NOMO-1 treated with dmso at 0.1 percent for 144 hours (cell line): ENCODE data around the gene PM20D1.
"Not testable (repeated sequence)": the region's sequence is repeated elsewhere in the genome, so short reads cannot be mapped to it uniquely, and the experiment has no call there.

Experiments used
- DNase-seq: peaks from one replicate; lab custom pipeline; 2025; ENCODE audit not compliant: unreplicated experiment; lab: John Stamatoyannopoulos, UW

The PM20D1 gene

DNA sequence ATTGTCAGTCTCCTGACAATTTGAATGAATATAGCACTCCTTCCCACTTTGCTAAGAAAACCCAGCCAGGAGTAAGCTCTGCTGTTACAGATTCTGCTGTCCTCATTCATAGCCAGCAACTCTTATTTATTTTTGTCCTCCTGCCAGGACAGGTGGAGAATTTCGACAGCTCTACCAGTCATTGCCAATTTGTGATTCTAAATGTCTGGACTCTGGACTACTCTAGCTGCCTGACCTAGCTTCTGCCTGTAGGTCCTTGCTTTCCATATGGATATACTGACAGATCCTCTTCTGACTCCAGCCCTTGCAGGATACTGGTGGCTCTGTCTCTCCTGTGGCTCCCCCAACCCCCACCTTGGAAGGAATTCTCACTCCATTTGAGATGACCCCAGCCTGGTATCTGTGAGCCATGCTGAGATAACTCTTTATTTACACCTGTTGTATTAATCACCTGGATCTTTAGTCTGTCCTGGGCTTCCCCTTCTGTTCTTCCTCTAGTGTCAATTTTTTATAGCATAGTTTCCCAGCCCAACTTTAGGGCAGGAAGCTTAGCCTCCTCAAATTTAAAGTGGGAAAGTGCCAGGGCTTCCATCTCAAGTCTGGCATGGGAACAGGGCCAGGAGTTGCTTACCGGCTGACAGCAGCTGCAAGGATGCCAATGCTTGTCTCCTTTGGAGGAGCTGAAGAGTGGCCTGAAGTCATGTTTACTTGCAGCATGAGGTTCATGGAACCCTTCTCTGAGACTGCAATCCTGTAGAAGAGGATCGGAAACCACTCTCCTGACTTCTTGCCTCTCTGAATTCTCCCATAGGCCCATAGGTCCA lies 6.7 kb downstream of the PM20D1 start:
- no peak for DNase-seq

DNA sequence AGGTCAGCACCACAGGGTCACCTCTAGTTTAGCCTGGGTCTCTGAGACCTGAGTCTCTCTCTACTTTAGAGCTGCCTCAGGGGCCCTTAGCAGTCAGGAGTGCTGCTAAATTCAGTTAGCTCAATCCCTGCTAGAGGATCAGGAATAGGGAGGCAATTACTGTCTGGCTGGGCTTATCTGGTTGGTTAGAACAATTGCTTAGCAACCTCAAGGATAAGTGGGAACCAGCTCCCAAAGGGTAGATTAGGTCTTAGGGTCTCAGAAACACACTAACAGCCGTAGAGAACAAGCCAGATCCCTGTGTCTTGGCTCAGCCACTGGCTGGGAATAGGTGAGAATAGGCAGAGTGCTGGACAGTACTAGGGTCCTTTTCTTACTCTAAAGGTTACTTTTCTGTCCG lies 7.7 kb downstream of the PM20D1 start:
- no peak for DNase-seq

DNA sequence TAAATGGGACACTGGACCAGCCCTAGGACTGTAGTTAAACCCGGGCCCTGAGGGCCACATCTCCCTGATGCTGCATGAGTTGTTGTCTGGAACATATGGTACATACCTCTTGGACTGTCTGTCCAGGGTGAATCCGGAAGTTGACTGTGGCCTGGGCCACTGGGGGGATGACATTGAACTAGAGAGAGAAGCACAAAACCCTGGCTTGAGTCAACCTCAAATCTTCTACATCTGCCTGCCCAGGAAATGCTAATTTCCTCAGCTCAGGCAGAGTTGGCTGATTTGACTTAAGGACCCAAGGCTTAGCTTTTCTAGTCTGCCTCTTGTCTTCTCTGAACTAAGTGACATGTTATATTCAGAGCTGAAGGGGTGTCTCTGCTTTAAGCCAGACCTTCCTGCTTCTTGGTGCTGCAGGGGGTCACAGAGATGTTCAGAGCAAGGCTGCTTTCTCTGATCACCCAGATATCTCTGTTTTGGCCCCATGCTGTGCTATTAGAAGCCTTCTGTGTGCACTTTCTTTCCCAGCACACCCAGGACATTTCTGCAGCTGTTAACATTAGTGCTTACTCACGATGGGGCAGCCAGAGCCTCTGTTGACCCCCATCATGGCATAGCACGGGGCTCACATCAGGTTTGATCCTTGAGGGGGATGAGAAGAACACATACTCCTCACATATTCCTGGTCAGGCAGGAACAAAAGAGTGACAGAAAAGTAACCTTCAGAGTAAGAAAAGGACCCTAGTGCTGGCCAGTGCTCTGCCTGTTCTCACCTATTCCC lies 9.6 kb downstream of the PM20D1 start:
- DNase-seq, result no peak

DNA sequence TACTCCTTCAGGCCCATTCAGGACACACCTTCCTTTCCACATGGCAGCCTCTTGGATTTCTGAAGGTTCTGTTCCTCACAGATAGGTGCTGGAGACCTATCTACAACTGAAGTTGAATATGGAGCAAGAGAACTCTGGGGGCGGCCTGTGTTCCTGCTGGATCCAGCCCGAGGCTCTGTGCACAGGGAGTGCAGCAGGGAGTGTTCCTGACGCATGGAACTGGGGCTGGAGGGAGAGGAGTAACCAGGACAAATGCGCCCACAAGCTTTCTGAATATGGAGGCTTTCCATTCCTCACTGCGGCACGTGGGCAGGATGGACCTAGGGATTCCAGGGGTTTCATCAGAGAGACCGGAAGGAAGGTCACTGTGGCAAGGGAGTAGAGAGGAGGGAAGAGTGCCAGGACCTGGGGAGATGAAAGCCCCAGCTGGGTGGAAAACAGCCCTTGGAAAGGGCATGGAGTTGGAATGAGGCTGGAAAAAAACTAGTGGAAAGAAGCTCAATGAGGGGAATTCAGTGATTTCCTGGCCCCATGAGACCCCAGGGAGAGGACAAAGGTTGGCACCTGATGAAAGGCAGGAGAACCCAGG lies 12.5 kb downstream of the PM20D1 start:
- no peak for DNase-seq

DNA sequence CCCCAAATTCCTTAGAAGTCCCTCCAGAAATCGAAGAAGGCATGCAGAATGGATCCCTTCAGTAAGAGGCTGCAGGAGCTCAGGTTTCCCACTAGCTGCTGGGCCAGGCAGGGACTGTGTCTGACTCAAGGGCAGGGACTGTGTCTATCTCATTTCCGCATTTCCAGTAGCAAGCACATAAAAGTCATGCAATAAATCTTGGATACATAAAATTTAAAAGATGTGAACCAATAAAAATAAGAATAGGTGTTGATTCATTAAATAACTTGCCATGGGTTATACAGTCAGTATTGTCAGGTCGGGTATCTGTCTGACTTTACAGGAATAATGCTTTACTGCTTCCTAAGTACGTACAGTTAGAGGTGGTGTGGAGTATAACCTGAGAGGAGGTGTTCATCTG lies 15.2 kb downstream of the PM20D1 start:
- peak; percentile 3 for DNase-seq

DNA sequence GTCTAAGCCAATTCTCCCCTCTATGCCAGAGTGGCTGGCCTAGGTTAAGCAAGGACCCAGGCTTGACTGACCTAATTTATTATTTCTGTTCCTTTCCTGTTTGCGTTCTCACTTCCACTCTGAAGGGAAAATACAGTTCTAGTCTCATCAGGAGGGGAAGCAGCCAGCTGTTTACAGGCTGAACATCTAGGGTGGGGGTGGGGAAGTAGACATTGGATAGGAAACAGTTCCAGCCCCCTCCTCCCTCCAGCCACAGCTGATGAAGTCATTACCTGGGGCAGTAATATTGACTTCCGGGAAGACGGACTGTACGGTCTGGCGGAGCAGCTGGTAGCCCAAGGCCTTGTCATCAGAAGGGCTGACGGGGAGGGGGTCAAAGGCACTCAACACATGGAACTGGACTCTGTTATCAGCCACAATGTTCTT lies 17.6 kb downstream of the PM20D1 start:
- peak; percentile 38 for DNase-seq

DNA sequence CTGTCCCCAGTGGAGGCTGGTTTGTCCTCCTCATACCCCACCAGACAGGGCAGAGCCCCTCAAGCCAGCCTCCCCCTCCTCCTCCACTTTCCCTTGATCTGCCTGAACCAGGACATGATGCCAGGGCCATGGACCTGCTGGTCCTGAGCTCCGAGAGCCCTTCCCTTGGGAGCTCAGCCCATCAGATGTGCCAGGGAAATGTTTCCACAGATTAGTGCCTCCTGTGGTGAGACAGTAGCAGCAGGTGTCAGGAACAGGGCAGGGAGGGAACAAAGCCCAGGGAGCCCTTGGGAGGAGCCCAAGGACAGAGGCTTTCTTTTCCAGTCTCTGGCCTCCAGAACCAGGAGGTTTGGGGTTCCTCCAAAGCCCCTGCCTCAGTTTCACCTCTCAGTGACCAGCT lies 22.3 kb downstream of the PM20D1 start:
- DNase-seq, result no peak

DNA sequence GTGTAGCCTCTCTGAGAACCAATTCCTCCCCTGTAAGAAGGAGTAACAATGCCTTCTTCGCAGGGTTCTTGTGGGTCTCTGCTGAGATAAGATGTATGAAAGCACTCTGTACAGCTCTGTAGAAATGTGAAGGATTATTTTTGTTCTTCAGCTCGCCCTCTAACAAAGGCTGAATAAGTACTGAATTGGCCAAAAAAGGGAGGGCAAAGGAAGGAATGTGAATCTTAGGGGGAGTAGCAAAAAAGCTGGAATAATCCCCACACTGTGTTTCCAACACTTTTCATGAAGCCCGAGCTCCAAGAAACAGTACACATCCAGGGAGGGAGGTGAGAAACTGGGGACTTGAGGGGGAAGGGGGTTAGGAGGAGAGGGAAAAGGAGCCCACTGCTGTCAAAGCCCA lies 22.9 kb downstream of the PM20D1 start:
- DNase-seq, result no peak

DNA sequence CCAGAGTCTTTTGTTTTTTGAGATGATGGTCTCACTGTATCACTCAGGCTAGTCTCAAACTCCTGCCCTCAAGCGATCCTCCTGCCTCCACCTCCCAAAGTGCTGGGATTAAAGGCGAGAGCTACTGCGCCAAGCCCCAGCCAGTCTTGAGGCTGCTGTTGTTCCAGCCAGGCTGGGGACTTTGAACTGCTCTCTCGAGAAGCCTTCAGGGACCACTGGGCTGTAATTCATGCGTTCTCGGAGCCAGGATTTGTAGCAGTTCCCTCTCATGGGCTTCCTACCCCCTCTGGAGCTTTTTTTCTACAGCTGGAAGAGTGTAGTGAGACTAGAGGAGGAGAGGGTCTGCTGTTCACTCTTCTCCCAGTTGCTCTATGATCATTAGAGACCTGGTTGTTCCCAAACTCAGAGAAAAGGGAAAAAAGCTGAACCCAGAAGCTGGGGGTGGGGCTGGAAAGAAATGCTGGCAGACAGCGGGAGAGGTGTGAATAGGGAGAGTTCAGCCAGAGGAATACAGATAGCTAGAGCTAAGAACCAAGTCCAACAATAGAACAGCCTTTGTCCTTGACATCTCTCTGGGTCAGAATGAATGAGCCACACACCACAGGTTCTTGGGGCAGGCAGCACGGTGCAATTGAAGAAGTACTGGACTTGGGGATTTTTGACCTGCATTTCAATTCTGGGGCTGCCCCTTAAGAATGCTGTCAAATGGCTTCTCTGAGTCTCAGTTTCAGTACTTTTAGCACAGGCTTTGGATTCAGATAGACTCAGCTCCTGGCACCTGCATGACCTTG lies 23.7 kb downstream of the PM20D1 start:
- DNase-seq, result no peak

DNA sequence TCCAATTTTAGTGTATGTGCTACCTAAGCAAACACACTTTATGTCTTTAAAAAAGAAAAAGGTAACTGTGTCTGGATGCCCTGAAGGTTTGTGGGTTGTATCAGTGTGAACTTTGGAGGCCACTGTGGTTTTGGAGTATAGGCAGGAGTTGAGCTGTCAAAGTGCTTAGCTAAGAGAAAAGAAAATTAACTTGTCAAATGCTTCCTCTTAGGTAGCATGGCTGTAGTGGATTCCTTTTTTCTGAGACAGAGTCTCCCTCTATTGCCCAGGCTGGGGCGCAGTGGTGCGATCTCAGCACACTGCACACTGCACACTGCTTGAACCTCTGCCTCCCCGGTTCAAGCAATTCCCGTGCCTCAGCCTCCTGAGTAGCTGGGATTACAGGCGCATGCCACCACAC lies 25.8 kb downstream of the PM20D1 start:
- no peak for DNase-seq

DNA sequence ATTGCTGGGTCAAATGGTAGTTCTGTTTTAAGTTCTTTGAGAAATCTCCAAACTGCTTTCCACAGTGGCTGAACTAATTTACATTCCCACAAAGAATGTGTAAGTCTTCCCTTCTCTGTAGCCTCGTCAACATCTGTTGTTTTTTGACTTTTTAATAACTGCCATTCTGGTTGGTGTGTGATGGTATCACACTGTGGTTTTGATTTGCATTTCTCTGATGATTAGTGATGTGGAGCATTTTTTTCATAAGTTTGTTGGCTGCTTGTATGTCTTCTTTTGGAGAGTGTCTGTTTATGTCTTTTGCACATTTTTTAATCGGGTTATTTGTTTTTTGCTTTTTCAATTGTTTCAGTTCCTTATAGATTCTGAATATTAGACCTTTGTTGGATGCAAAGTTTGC lies 26.7 kb downstream of the PM20D1 start:
- DNase-seq, result not testable (repeated sequence)

DNA sequence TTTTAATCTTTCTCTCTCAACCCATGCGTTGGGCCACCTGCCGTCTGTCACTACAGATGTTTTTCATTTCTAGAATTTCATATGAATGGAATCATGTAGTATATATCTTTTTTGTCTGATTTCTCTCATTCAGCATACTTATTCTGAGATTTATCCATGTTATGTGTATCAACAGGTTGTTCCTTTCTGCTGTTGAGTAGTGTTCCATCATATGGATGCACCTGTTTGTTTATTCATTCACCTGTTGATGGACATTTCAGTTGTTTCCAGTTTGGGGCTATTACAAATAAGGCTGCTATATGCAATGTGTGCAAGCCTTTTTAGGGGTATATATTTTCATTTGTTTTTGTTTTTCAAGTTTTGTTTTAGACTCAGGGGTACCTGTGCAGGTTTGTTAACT lies 27.5 kb downstream of the PM20D1 start:
- DNase-seq, result no peak

DNA sequence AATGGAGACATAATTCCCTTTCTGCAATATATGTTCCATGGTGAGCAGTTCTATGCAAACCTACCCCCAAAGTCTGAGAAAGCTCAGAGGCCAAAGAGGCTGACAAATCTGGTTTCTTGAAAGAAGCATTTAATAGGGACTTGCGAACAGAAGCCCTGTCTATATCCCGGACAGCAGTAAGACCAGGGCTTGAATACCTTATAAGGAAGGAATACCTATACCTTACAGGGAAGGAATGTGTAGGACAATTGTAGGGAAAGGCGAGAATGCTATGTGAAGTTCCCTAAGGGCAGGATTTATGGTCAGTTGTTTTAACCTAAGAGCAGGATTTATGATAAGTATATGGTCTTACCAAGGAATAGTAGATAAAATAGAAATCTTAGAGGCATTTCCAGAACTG lies 31.9 kb downstream of the PM20D1 start:
- no peak for DNase-seq

DNA sequence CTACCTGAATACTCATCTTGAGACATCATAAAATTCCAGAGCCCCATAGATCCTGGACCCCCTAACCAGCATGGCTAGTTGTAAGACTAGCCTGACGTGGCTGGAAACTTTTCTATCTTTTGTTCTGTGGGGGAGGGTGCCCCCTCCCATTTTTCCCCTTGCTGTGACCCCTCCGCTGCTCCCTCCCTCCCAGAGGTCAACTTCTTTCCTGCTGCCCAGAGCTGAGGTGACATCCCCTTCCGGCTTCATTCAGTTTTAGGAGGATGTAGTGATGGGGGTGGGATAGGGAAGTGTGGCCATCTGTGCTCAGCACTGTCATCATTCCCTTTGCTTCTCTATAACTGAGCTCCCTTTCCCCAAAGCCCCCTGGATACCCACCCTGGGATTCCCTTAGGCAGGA lies 32.6 kb downstream of the PM20D1 start:
- DNase-seq, result no peak

DNA sequence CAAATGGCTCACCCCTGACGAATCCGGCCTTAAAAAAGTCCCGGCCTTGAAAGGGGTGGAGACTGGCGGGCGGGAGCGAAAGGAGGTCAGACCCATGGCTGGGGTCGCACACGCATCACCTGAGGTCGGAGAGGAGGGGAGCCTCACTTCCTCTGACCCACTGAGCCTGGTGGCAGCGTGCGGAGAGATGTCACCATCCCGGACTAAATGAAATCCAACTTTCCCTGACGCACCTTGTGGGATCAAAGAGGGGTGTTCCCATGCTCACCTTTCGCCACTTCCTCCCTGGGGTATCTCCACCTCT lies 36.2 kb downstream of the PM20D1 start:
- DNase-seq, result no peak

DNA sequence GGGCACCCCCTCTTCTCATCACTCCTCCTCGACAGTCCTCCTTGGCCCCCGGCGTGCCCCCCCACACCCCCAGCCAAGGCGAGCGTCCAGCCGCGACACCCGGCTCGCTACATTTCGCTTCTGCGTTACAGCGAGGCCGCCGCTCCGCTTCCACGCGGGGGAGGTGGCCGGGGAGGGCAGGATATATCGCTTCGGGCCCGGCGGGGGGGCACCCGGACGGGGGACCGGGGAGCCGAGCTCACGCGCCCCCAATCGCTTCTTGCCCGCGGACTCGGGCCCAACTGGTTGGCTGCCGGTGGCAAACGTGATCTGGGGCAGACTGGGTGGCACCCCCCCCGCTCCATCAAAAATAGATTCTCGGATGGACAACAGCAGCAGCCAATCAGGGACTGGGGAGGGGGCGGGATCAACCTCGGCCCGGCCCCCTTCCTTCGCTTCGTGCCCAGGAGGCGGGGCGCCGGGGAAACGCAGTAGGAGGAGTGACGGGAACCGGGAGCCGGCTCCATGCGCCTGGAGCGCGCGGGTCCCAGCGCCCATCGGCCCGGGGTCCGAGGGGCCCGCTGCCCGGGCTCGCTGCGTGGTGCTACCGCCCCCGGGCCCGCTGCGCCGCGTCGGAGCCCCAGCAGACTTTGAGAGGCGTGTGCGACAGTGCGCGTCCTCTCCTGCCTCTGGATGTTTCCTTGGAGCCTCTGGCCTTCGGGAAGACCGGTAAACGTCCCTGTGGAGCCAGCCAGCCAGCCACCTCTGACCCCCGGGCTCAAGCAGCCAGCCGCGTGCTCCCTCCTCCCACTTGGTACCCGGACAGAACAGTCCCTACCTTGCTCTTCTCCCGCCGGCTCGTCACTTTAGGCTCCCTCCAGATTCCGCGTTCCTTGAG lies 36.8 kb downstream of the PM20D1 start, which contains the start of gene SLC41A1:
Gene SLC41A1 (minus strand): TSS at position 321 of the 877 bp plus-strand sequence. CDS start 2,757 bp downstream, outside the sequence.
- peak; percentile 88 for DNase-seq

DNA sequence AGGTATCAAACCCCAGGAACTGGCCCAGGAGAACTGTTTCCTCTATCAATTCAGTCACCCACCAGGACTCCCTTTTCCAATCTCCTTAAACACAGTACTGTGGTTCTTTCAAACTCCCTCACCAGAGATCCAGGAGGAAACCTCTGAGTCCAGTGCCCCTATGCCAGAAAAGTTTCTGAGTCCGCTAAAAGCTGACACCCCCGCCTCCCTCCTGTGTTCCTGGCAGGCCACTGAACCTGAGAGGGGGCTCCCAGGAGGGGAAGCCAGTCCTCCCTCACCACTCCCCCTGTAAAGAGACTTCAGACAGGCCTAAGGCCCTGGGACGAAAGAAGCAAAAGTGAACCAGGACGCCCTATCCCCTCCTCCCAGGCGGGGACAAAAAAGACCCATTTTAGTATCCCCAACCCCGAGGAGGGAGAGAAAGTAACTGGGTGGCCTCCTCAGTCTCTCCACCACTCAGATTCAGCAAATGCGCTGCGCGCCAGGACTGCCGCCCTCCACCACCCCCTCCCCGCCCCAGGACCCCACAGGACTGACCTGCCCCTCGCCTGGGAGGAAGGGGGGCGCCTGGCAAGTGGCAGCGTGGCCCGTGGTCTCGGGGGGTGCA lies 37.6 kb downstream of the PM20D1 start:
- no peak for DNase-seq

DNA sequence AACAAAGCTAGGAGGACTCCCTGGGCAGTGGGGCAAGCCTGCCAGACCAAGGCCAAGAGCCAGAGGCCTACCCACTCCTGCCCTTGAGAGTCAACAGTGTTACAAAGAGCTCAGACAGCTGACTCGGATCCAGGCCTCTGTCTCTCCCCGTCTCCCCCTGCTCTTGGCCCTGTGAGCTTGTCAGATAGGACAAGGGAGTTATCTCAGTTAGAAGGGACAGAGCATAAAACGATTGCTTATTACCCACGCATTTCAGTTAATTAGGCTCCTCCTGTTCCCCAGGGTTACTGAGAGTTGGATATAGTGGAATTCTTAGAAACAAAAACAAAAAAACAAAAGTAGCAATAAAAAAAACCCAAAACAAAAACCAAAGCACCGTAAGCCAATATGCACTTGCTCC lies 38.3 kb downstream of the PM20D1 start:
- no peak for DNase-seq

DNA sequence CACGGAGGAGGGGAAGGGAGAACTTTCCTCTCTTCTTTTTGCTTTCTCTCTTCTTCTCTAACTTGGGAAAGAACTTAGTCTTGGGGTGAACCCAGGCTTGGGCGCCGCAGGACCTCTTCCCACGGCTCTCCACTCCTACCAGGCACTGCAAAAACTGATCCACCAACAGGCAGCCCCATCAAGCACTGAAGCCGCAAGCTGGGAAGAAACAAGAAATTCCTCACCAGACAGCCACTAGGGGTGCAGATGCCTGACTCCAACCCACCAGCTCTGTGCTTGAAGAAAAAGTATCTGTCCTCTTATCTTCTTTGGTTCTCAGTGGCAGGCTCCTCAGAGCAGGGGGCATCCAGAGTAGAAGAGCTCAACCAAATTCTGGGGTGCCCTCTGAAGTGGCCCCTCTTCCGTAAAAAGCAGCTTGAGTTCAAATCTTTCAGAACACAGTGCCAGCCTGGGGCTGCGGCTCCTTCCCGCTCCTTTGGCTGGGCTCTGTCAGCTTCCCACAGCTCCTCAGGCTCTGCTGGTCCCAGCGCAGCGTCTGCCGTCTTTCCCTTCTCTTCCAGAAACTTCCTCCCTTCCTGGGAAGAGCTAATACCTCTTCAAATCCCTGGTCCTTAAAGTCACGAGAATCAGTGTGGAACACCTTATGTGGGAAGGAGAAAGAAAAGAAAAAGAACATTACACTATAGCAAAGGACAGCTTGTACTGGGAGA lies 39.3 kb downstream of the PM20D1 start:
- DNase-seq, result no peak
